ENCODE measurements around the gene ZNF618.

Gene ZNF618

GRCh38 chr9:114061830-114062474, 185.8 kb downstream of the ZNF618 start:
- peaks cover 7% of the 10 kb centered on the region for H3K27me3 Mint-ChIP-seq
- H3K9me3 Mint-ChIP-seq, result no peaks in the 10 kb centered on the region
- no peak overlapping the region for H3K27ac Mint-ChIP-seq
- H3K4me1 Mint-ChIP-seq (ENCODE audit: low read depth), result no peaks in the 10 kb centered on the region
- H3K4me3 Mint-ChIP-seq, result no peak overlapping the region
- H3K36me3 Mint-ChIP-seq (ENCODE audit: low read depth), result no peaks in the 10 kb centered on the region

GRCh38 chr9:114065304-114065703, 189.2 kb downstream of the ZNF618 start:
- no peaks in the 10 kb centered on the region for H3K9me3 Mint-ChIP-seq
- no peak overlapping the region for H3K4me3 Mint-ChIP-seq
- no peaks in the 10 kb centered on the region for H3K36me3 Mint-ChIP-seq (ENCODE audit: low read depth)
- no peak overlapping the region for H3K27ac Mint-ChIP-seq
- H3K4me1 Mint-ChIP-seq (ENCODE audit: low read depth), result no peaks in the 10 kb centered on the region
- peaks cover 14% of the 10 kb centered on the region for H3K27me3 Mint-ChIP-seq

GRCh38 chr9:114069476-114070187, 193.5 kb downstream of the ZNF618 start:
- Mint-ChIP-seq H3K27ac (no peak overlapping the region), H3K27me3 (peaks cover 14% of the 10 kb centered on the region), H3K4me1 (ENCODE audit: low read depth) (no peaks in the 10 kb centered on the region), H3K4me3 (no peak overlapping the region), H3K36me3 (ENCODE audit: low read depth) (no peaks in the 10 kb centered on the region), H3K9me3 (no peaks in the 10 kb centered on the region)

- Mint-ChIP-seq H3K9me3 (no peaks in the 10 kb centered on the region), H3K36me3 (ENCODE audit: low read depth) (no peaks in the 10 kb centered on the region), H3K27me3 (peaks cover 20% of the 10 kb centered on the region), H3K4me1 (ENCODE audit: low read depth) (no peaks in the 10 kb centered on the region), H3K27ac (no peak overlapping the region), H3K4me3 (no peak overlapping the region)
Measured at GRCh38 chr9:114070188-114071103, 194.3 kb downstream of the ZNF618 start.

DNA sequence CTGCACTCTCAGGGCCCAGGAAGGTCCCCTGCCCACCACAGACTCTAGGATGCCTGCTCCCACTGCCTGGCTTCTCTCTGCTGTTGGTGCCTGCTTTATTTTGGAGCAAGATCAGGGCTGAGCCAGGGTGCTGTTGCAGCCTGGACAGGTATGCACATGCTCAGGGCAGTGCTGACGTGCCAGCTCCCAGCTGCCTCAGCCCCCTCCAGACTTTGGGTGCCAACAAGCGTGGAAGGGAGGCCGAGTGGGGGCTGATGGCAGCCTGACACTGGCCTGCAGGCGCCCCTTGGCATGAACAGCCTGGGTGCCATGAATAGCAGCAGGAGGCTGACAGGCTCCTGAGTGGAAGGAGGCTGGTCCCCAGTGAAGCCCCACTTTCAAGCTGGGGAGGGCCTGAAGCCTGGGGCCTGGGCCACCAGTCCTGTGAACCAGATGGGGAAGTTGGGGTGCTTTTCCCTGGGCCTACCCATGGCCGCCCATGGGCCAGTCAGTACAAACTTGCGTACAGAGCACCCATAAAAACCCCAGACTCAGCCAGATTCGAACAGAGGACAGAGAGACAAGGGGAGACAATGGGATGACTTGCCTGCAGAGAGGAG, 195.2 kb downstream of the ZNF618 start:
- Mint-ChIP-seq H3K27ac (no peak overlapping the region), H3K27me3 (peaks cover 21% of the 10 kb centered on the region), H3K9me3 (no peaks in the 10 kb centered on the region), H3K4me3 (no peak overlapping the region), H3K4me1 (ENCODE audit: low read depth) (no peaks in the 10 kb centered on the region), H3K36me3 (ENCODE audit: low read depth) (no peaks in the 10 kb centered on the region)

DNA sequence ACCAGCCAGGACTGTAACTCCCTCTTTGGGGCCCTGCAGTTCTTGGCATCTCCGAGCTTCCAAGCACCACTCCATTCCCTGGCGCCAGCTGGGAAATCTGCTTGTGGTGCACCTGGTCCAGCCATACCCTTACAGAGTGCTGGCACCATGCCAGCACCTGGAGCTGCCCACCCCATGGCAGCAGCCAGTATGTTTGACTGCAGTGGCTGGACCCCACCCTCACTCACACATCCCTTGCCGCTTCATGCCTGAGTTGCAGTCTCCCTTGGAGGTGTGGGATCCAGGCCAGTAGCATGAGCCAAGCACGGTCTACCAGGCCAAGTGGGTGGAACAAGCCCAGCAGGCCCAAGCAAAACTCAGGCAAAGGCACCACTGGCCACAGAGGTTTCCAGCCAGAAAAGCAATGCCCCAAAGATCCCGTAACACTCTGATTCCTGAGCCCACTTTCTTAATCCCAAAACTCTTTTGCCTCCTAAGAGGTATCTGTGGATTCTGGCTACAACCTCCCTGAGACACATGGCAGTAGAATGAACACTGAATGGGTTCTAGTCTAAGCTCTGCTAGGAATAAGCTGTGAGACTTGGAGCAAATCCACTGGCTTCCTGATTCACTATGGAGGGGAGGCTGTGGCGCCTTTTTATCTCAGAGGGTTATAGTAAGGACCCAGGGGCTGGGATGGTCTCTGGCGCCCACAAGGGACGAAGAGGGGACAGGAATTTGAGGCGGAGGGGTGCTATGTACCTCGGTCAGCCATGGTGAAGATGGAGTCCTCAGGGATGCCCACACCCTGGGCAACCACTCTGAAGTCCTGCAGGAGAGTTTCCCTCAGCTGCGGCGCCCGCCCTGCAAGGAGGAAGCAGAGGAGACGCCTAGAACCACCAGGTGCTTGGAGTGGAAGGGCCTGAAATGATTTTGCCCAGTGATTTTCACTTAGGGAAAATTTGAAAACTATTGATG, 196.4 kb downstream of the ZNF618 start:
- no peaks in the 10 kb centered on the region for H3K4me1 Mint-ChIP-seq (ENCODE audit: low read depth)
- H3K27me3 Mint-ChIP-seq, result peaks cover 13% of the 10 kb centered on the region
- no peak overlapping the region for H3K27ac Mint-ChIP-seq
- no peaks in the 10 kb centered on the region for H3K9me3 Mint-ChIP-seq
- H3K4me3 Mint-ChIP-seq, result no peak overlapping the region
- no peaks in the 10 kb centered on the region for H3K36me3 Mint-ChIP-seq (ENCODE audit: low read depth)

DNA sequence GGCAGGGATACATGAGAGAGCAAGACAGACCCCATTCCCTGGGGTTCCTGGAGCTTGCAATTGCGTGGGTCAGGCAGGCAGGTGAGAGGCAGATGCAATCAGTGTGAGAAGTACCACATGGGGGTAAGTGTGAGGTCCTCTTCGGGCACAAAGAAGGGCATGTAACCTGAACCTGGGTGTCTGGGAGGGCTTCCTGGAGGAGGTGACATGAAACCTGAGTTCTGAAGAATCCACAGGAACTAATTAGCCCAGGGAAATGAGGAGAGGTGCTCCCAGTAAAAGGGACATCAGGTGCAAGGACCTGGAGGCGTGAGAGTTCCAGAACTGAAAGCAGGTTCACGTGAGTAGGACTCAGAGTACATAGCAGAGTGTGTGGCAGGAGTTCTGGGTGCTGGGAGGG, 199.5 kb downstream of the ZNF618 start:
- no peaks in the 10 kb centered on the region for H3K9me3 Mint-ChIP-seq
- H3K27ac Mint-ChIP-seq, result no peak overlapping the region
- no peak overlapping the region for H3K4me3 Mint-ChIP-seq
- H3K4me1 Mint-ChIP-seq (ENCODE audit: low read depth), result no peaks in the 10 kb centered on the region
- peaks cover 10% of the 10 kb centered on the region for H3K27me3 Mint-ChIP-seq
- H3K36me3 Mint-ChIP-seq (ENCODE audit: low read depth), result no peaks in the 10 kb centered on the region

DNA sequence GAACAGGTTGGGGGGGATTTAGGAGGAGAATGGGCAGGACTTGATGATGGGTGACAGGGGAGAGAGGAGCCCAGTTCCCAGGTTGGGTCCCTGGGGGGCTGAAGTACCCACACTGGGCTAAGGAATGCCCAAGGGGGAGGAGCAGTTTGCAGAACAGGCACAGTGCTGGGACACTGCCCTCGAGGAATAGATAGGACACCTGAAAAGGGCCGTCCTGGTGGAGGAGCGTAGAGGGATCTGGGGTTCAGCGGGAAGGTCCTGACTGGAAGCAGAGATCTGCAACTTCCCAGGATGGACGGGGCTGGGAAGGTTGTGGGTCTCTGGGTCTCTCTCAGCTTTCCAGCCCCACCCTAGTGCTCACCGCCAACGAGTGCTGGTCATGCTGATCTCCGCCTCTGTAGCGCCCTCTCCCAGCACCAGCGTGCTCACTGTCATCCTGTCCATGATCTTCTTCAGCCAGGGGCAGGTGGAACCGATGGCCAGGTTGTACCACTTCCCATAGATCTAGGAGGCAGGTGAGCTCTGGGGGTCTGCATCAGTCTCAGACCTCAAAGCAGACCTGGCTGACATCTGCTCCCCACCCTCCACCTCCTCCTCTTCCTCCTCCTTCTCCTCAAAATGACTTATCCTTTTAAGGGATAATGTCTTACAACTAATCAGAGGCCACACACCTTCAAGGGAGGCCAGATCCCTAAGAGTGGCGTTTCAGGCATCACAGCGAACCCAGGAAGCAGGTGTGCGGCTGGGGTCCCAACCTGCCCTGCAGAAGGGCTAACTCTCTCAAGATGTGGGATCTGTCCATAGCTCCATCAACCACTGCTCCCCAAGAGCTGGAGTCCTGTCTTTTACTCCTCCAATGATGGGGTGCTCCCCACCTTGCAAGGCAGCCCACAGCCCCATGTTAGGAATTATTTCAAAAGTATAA, 200.4 kb downstream of the ZNF618 start:
- no peak overlapping the region for H3K27ac Mint-ChIP-seq

GRCh38 chr9:114077162-114077837, 201.2 kb downstream of the ZNF618 start:
- Mint-ChIP-seq H3K4me3 (no peak overlapping the region), H3K27ac (no peak overlapping the region)

More for the DNA sequence above, 200.4 kb downstream of the ZNF618 start:
- H3K4me1 Mint-ChIP-seq (ENCODE audit: low read depth), result no peaks in the 10 kb centered on the region
- H3K4me3 Mint-ChIP-seq, result no peak overlapping the region
- no peaks in the 10 kb centered on the region for H3K36me3 Mint-ChIP-seq (ENCODE audit: low read depth)
- no peaks in the 10 kb centered on the region for H3K9me3 Mint-ChIP-seq
- H3K27me3 Mint-ChIP-seq, result peaks cover 10% of the 10 kb centered on the region

DNA sequence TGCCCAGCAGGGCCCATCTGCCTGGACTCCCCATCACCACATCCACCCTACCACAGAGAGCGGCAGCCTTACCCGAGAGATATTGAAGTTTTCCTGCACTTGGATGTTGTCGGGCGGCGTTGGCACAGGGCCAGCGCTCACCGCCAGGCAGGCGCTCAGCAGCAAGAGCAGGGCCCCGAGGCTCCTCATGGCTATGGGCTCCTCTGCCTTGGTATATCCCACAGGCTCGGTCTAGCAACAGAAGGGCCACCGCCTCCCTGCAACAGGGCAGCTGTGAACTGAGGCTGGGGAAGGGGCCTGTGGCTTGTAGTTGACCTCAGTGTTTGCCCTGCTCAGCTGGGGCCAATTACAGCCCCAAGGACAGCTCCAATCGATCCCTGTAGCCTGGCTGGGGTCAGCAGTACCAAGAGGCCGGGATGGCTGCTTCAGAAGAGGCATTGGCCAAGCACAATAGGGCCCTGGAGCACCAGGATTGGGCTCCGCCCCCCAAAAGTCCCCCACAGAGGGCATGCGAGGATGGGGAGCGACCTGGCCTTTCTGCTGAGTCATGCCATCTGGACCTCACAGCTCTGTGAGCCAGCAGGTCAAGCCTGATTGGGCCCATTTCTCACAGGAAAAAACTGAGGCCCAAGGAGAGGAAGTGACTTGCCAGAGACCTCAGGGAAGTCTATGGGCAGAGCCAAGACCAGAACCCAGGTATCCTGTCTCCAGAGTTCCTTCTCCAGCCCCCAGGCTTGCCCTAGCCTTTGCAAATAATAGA, 202.1 kb downstream of the ZNF618 start, which contains the start of gene AMBP:
TSS of gene AMBP (minus strand) at position 280 of the 760 bp plus-strand sequence. CDS start at position 189, 91 bp downstream.
- Mint-ChIP-seq H3K9me3 (no peaks in the 10 kb centered on the region), H3K27ac (no peak within 1 kb of the TSS), H3K36me3 (ENCODE audit: low read depth) (no peaks in the 10 kb centered on the region), H3K4me1 (ENCODE audit: low read depth) (no peaks in the 10 kb centered on the region), H3K4me3 (no peak within 1 kb of the TSS), H3K27me3 (peaks cover 10% of the 10 kb centered on the region)

More at GRCh38 chr9:114077162-114077837, 201.2 kb downstream of the ZNF618 start:
- Mint-ChIP-seq H3K4me1 (ENCODE audit: low read depth) (no peaks in the 10 kb centered on the region), H3K36me3 (ENCODE audit: low read depth) (no peaks in the 10 kb centered on the region), H3K9me3 (no peaks in the 10 kb centered on the region), H3K27me3 (peaks cover 10% of the 10 kb centered on the region)

GRCh38 chr9:114078781-114079156, 202.7 kb downstream of the ZNF618 start:
- H3K27me3 Mint-ChIP-seq, result peaks cover 10% of the 10 kb centered on the region
- no peak overlapping the region for H3K4me3 Mint-ChIP-seq
- no peaks in the 10 kb centered on the region for H3K36me3 Mint-ChIP-seq (ENCODE audit: low read depth)
- H3K4me1 Mint-ChIP-seq (ENCODE audit: low read depth), result no peaks in the 10 kb centered on the region
- no peak overlapping the region for H3K27ac Mint-ChIP-seq
- no peaks in the 10 kb centered on the region for H3K9me3 Mint-ChIP-seq

- no peak overlapping the region for H3K27ac Mint-ChIP-seq
- no peak overlapping the region for H3K4me3 Mint-ChIP-seq
- H3K27me3 Mint-ChIP-seq, result peaks cover 2% of the 10 kb centered on the region
- H3K36me3 Mint-ChIP-seq (ENCODE audit: low read depth), result no peaks in the 10 kb centered on the region
- no peaks in the 10 kb centered on the region for H3K9me3 Mint-ChIP-seq
- H3K4me1 Mint-ChIP-seq (ENCODE audit: low read depth), result no peaks in the 10 kb centered on the region
Measured at GRCh38 chr9:114080195-114080772, 204.2 kb downstream of the ZNF618 start.
